Endothelial cell of umbilical vein (primary cell): ENCODE data around the gene NAP1L5.

ENCODE experiments used
- CTCF ChIP-seq, 2 donors: IDR thresholded peaks; 1 replicate in 1 of 2; 2 replicates in 1 of 2; pipeline ENCODE4 v1.5.1; 2011; ENCODE audit warnings: low read length in 2 of 2, mild to moderate bottlenecking in 2 of 2, moderate library complexity in 2 of 2, control low read depth in 1 of 2, inconsistent platforms in 1 of 2, low read depth in 1 of 2; ENCODE audit not compliant: insufficient read depth in 1 of 2; ENCODE audit errors: extremely low read depth in 1 of 2
- EZH2 ChIP-seq: IDR thresholded peaks from 2 replicates; pipeline ENCODE4 v1.6.1; 2012; ENCODE audit warnings: borderline replicate concordance, low read depth, mild to moderate bottlenecking, moderate library complexity, low read length, inconsistent platforms; ENCODE audit not compliant: severe bottlenecking
- FOS ChIP-seq: IDR thresholded peaks from 2 replicates; pipeline ENCODE4 v1.6.1; 2011; ENCODE audit warnings: mild to moderate bottlenecking, low read length, moderate library complexity, borderline replicate concordance; ENCODE audit not compliant: insufficient read depth
- JUN ChIP-seq: IDR thresholded peaks from 2 replicates; pipeline ENCODE4 v1.6.1; 2011; ENCODE audit warnings: borderline replicate concordance, low read depth; ENCODE audit not compliant: insufficient read length, insufficient read depth
- MAX ChIP-seq: IDR thresholded peaks from 2 replicates; pipeline ENCODE4 v1.6.1; 2011; ENCODE audit not compliant: insufficient read depth, insufficient read length
- POLR2A ChIP-seq: IDR thresholded peaks from 2 replicates; pipeline ENCODE4 v1.6.1; 2012; ENCODE audit warnings: low read depth, mild to moderate bottlenecking, control low read depth, low read length
- POLR2AphosphoS5 ChIP-seq: IDR thresholded peaks from 2 replicates; pipeline ENCODE4 v1.6.1; 2012; ENCODE audit warnings: low read depth, mild to moderate bottlenecking, control low read depth, low read length, moderate library complexity; ENCODE audit not compliant: insufficient read depth

GRCh38 chr4:88734403-88734949, 36.8 kb upstream of the NAP1L5 start:
- TF ChIP-seq FOS, result no peak
- TF ChIP-seq POLR2AphosphoS5, result no peak
- TF ChIP-seq CTCF (IDR thresholded peaks at IDR 0.05; ENCODE audit: extremely low read depth in 1 of 2, insufficient read depth in 1 of 2, low read depth in 1 of 2, low read length in 2 of 2), result no peak
- no peak for TF ChIP-seq POLR2A
- TF ChIP-seq EZH2, result no peak
- TF ChIP-seq MAX, result no peak
- no peak for TF ChIP-seq JUN
